Stimulated activated CD8-positive, alpha-beta memory T cell treated with anti-CD3 and anti-CD28 coated beads, Interleukin-4, amount 100 ng/mL, for 24 hours (primary cell): Measurements from ENCODE around the gene C2orf92.

Source experiments
- DNase-seq: peaks from one replicate; pipeline ENCODE4 v3.0.0-alpha.2; 2020; ENCODE audit warnings: low read depth

Gene C2orf92

GRCh38 chr2:97714084-97714949, 44.8 kb downstream of the C2orf92 start:
- no peak for DNase-seq

GRCh38 chr2:97714950-97715652, 45.6 kb downstream of the C2orf92 start:
- no peak for DNase-seq

- DNase-seq = no peak
Measured at GRCh38 chr2:97715951-97716694, 46.6 kb downstream of the C2orf92 start.

DNA sequence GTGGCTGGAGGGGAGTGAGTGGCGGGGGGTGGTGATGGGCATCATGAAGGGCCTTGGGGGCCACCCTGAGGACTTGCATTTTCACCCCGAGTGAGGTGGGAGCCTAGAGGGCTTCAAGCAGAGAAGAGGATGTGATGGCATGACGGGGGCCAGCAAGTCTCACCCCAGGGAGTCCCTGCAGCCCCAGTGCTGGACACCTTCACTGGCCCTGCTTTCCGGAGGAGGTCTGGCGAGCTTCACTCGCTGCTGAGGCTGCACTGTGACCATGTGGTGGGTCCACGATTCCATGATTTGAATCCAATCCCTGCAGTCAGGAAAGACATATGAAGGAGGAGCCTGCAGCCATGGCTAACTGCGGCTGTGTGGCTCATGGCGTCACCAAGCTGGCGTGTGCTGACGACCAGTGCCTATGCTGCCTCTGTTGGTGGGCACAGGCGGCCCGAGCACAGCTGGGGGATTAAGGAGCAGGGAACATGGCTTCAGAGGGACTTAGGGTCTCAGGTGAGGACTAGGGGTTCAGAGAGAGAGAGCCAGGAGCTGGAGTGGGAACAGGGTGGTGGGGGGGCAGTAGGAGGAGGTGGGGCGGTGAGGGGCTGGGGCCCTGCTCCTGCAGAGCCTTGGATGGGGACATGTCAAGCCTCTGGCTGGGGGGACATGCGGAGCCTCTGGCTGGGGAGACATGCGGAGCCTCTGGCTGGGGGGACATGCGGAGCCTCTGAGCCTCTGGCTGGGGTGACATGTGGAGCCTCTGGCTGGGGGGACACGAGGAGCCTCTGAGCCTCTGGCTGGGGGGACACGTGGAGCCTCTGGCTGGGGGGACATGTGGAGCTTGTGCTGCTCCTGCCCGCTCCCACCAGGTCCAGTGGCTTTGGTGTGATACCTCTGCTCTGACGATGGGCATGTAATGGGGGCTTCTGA, 47.4 kb downstream of the C2orf92 start:
- DNase-seq = no peak

DNA sequence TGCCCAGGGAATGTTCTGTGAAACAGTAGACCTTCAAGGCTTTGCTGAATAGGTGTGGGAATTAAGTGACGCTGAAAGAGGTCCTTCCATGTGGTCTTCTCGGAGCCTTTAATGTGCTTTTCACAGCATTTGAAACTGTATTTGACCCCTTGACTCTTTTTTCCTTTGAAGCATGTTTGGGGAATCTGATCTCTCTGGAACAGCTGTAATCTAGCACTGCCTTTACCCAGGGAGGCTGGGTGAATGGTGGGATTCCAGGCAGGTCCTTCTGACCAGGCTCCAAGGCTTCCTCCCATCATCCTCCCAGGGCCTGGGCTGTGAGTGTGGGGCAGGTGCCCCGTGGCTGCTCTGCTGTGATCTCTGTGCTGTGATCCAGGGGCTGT, 48.1 kb downstream of the C2orf92 start:
- no peak for DNase-seq

DNA sequence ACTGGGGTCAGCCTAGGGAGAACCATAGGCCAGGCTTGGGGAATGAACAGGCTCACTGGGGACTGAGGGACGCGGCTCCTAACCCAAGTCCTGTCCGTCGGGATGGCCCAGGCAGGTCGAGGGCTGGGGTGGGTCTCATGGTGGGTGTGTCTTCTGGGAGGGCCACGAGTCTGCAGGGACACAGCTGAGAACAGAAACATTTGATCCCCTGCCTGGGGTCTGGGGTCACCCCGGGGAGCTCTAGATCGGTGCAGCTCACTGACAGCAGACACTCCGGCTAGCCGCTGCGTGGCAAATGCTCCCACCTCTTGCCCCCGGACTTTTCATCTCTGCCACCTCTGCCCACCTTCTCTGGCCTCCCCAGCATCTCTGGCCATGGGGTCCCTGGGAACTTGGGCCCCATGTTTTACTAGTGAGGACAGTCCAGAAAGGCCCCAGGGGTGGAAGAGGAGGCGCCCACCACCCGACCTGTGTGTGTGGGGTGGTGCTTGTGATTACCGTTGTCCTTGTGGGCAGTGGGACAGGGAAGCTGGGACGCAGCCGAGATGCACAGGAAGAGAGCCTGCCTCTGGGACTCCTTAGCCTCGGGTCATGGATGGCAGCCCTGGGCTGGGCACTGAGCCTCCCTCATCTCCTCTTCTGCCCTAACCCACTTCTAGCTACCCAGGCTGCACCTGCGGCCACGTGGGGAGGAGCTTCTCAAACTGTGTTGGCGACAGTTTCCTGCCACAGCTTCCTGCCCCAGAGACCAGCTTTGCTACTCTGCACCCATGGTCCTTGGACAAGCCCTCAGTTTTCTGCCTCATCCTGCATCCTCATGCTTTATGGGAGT, 48.8 kb downstream of the C2orf92 start:
- DNase-seq = peak; percentile 64

GRCh38 chr2:97718942-97719341, 49.4 kb downstream of the C2orf92 start:
- no peak for DNase-seq

- no peak for DNase-seq
Measured at GRCh38 chr2:97719362-97720155, 50.0 kb downstream of the C2orf92 start.

DNA sequence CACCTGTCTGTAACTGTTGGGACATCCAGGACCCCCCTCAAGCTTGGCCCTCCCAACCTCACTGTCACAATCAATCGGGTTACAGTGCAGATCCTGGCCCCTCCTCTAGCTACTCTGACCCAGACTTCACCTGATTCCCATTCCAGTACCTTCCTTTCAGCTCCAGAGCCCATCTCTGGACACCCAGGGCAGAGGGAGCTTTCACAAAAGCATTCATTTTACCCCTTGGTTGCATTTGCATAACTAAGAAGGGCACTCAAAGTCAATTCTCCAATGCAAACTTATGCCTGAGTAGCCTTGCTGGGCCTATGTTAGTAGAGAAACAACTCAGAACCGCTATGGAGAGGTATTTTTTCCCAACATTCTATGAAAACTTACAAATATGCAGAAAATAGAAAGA, 51.2 kb downstream of the C2orf92 start:
- DNase-seq = no peak

DNA sequence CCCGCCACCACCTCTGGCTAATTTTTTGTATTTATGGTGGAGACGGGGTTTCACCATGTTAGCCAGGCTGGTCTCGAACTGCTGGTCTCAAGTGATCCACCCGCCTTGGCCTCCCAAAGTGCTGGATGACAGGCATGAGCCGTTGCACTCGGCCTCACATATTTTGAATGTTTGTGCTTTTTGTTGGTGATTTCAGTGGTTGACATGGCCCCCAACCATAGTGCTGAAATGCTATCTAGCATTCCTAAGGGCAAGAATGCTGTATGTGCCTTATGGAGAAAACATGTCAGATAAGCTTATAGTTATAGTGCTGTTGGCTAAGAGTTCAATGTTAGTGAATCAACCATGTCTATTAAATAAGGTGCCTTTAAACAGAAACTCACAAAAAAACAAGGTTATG, 52.7 kb downstream of the C2orf92 start:
- no peak for DNase-seq

DNA sequence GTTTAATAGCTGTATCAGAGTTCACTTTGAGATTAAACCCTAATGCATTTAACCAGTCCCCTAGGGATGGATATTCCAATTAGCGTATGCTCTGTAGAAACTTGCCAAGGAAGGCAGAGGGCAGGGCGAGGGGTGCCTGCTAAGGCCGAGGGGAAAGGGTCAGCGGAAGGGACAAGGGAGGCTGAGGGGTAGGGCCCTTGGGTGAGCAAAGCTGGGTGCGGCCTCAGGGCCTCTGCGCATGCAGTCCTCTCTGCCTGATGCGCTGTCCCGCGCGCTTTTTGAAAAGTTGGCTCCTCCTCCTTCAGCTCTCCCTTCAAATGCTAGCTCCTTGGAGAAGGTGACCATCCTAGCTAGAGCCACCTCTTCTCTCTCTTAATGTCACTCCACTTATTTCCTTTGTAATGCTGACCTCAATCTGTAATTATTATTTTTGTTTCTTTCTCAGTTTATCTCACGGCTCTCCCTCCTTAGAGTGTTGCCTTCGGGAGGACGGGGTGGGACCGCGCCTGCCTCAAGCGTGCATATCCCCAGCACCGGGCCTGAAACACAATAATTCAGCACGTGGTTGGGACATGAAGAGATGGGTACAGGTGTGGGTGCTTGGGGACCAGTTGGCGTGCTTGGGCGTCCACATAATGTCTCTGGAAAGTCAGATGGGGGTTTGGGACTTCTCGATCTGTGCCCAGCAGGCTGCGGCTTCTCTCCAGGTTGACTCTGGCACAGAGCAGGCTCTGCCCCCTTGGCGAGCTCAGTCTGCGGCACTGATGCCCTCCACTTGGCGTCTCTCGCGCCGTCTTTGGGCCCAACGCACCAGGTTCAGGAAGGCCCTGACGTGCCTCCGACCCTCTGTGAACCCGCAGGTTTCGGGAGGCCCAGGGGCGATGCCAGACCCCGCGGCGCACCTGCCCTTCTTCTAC, 53.9 kb downstream of the C2orf92 start:
- DNase-seq = no peak

DNA sequence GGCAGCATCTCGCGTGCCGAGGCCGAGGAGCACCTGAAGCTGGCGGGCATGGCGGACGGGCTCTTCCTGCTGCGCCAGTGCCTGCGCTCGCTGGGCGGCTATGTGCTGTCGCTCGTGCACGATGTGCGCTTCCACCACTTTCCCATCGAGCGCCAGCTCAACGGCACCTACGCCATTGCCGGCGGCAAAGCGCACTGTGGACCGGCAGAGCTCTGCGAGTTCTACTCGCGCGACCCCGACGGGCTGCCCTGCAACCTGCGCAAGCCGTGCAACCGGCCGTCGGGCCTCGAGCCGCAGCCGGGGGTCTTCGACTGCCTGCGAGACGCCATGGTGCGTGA, 54.5 kb downstream of the C2orf92 start:
- no peak for DNase-seq

GRCh38 chr2:97724501-97724900, 55.0 kb downstream of the C2orf92 start:
- no peak for DNase-seq

DNA sequence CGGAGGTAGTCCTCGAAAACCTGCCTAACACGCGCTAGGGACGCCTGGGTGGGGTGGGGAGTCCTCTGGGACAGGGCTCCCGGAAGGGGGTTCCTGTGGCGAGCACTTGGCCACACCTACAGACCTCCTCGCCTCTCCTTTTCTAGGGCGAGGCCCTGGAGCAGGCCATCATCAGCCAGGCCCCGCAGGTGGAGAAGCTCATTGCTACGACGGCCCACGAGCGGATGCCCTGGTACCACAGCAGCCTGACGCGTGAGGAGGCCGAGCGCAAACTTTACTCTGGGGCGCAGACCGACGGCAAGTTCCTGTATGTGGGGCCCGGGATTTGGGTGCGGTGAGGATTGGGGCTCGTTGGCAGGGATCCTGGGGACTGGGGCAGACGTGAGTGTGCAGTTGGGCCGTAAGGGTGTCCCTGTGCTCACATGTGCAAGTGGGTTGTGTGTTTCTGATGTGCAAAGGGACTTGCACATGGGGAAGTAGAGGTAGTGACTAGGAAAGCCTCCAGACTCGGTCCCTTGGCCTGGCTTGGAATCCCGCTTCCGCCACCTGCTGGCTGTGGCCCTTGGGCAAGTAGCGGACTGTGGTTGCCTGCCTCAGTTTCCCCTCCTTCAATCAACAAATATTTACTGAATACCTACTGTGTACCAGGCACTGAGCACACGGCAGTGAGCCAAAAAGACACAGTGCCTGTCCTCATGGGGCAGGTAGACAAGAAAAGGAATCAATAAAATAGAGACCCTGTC, 55.6 kb downstream of the C2orf92 start:
- no peak for DNase-seq

DNA sequence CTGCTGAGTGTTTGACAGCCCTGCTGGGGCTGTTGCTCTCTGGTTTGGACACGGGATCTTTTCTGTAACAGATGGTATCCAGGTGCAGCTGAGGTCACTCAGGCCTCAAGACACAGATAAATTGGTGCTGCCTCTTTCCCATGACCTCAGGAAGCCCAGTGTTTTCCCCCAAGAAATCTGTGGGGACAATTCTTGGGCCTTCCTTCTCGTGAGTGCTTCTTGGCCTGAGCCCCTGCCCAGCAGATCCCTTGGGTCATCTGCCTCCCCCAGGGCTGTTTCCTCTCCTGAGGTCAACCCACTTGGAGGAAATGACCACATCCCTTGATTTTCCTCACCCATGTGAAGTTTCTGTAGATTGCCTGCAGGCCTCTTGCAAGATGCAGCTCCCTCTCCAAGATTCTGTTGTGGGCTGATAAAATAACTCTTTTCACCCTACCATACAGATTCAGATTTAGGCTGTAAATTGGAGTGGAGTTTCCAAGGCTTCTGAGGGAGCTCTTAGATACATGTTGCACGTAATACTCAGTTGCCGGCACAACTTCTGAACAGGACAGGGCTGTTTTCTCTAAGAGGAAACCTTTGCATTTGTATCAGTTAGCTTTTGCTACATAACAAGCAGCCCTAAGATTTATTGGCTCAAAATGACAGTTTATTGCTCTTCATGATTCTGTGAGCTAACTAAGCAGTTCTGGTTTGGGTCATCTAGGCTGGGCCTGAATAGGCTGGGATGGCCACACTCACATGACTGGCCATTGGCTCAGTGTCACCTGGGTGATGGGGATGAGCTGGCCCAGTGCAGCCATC, 57.0 kb downstream of the C2orf92 start:
- DNase-seq = no peak

- DNase-seq = no peak
Measured at GRCh38 chr2:97727296-97727695, 57.8 kb downstream of the C2orf92 start.

DNA sequence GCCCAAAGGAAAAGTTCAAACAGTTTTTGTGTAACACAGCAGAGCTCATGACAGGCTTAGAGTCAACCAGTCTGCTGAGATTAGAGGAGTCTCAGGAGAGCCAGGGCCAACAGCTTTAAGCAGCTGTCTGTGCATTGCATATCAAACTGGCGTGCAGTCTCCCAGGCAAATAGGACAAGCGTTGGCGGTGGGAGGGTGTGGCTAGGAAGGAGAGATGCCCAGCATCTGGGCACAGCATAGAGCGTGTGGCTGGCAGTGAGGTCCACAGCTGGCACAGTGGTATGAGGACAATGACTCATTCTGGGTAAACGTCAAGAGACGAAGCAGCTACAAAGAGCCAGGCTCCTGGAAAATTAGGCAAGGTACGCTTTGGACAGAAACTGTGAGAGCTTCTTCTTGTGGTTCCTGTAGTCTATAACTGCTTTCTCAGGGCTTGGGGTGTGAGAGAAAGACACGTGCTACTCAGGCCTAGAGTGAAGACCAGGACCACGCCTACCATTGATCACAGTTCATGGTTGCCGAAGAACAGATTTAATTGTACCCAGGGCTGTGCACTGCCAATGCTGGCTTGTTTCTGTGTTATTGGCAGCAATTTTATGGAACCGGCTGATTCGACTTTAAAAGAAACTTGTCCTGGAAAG, 58.7 kb downstream of the C2orf92 start:
- DNase-seq = no peak
